ENCODE measurements around the gene ALDH1A2.
"Not testable (repeated sequence)": the region's sequence is repeated elsewhere in the genome, so short reads cannot be mapped to it uniquely, and the experiment has no call there.

The ALDH1A2 gene

DNA sequence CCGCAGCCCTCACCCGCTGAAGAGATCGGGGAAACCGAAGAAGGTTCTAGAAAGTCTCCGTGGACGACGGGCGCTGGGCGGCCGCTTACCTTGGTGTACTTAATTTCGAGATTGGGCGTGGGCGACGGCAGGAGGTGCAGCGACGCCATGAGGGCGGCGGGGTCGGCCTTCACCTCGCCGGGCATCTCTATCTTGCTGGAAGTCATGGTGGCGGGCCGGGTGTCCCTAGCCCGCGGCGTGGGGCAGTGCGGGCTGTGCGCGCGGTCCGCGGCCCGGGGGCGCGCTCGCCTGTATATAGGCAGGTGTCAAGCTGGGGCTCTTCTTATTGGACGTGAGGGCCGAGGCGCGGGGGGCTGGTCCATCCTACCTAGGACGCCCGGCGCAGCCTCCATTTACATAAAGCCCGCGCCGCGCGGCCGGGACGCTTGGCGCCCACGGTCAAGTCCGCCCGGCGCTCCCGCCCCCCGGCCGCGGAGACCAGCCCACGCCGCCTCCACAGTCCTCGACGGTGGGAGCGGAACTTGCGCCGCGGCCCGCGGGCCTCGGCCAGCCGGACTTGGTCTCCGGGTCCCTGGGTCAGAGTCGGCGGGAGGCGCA lies at the start of gene ALDH1A2:
ALDH1A2 (minus strand) TSS at position 267 of the 597 bp plus-strand sequence; CDS start at position 206, 61 bp downstream.
- H3K27me3 ChIP-seq (ENCODE audit: control insufficient read depth, insufficient read depth, low read length), result peaks cover 56% of the 10 kb centered on the region
- no peaks in the 10 kb centered on the region for H3K36me3 ChIP-seq (ENCODE audit: control insufficient read depth, insufficient read depth, low read length)
- H3K9me3 ChIP-seq (ENCODE audit: control insufficient read depth, low read length), result no peaks in the 10 kb centered on the region
- peaks cover 14% of the 10 kb centered on the region for H3K4me1 ChIP-seq (ENCODE audit: control insufficient read depth, insufficient read depth, low read length)
- H3K9ac ChIP-seq (ENCODE audit: low read length), result no peak within 1 kb of the TSS
- H3K4me3 ChIP-seq (ENCODE audit: low read length), result peak within 1 kb of the TSS; percentile 24

DNA sequence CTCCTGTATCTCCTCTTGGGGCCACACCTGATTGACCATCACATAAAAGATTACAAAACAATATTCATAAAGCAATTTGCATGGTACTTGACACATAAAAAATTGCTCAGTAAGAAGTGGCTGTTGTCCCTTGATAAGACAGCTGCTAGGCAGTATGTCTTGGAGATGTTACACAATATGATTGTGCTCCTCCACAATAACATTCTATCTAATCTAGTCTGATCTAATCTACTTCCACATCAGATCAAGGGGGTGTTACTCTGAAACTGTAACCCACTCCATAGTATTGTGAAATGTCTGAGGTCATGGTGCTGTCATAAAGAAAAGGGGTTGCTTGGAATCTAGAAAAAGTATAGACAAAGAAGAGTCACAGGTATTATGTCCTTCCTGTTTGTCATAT lies 49.3 kb upstream of the ALDH1A2 start:
- Histone ChIP-seq H3K36me3 (ENCODE audit: control insufficient read depth, insufficient read depth, low read length) (no peaks in the 10 kb centered on the region), H3K4me1 (ENCODE audit: control insufficient read depth, insufficient read depth, low read length) (no peaks in the 10 kb centered on the region), H3K9ac (ENCODE audit: low read length) (no peak overlapping the region)

DNA sequence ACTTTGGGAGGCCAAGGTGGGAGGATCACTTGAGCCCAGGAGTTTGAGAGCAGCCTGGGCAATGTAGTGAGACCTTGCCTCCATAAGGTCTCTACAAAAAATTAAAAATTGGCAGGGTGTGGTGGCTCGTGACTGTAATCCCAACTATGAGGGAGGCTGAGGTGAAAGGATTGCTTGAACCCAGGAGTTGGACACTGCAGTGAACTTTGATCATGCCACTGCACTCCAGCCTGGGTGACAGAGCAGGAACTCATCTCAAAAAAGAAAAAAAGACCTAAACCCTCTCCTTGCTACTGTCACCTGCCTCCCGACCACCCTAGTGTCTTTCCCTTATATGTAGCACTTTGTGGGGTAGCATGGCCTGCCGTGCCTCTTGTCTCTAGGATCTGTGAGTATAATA lies 48.9 kb upstream of the ALDH1A2 start:
- no peak overlapping the region for H3K9ac ChIP-seq (ENCODE audit: low read length)
- H3K27me3 ChIP-seq (ENCODE audit: control insufficient read depth, insufficient read depth, low read length), result peaks cover 4% of the 10 kb centered on the region
- no peaks in the 10 kb centered on the region for H3K9me3 ChIP-seq (ENCODE audit: control insufficient read depth, low read length)
- H3K4me1 ChIP-seq (ENCODE audit: control insufficient read depth, insufficient read depth, low read length), result no peaks in the 10 kb centered on the region
- H3K36me3 ChIP-seq (ENCODE audit: control insufficient read depth, insufficient read depth, low read length), result no peaks in the 10 kb centered on the region
- no peak overlapping the region for H3K4me3 ChIP-seq (ENCODE audit: low read length)

More for the DNA sequence above, 49.3 kb upstream of the ALDH1A2 start:
- H3K27me3 ChIP-seq (ENCODE audit: control insufficient read depth, insufficient read depth, low read length), result peaks cover under 1% of the 10 kb centered on the region
- H3K9me3 ChIP-seq (ENCODE audit: control insufficient read depth, low read length), result no peaks in the 10 kb centered on the region
- no peak overlapping the region for H3K4me3 ChIP-seq (ENCODE audit: low read length)

DNA sequence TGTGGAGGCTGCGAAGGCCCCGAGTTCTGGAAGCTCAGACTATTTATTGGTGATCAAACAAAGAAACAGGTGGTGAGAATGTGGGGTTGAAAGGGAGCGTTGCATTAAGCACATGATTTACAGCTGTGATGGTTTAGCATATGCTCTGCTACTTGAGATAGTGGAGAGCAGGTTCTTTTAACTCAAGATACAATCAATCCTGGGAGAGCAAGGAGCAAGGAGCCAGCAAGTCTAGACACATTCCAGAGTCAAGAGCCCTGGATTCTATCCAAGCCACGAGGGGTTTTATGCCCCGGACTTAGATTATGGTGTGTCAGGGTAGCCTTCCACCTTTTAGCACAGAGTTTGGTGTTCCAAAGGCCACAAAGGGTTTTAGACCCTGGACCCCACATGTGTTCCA lies 47.8 kb upstream of the ALDH1A2 start:
- H3K9ac ChIP-seq (ENCODE audit: low read length); H3K4me1 ChIP-seq (ENCODE audit: control insufficient read depth, insufficient read depth, low read length); H3K27me3 ChIP-seq (ENCODE audit: control insufficient read depth, insufficient read depth, low read length); H3K9me3 ChIP-seq (ENCODE audit: control insufficient read depth, low read length); H3K4me3 ChIP-seq (ENCODE audit: low read length); H3K36me3 ChIP-seq (ENCODE audit: control insufficient read depth, insufficient read depth, low read length): not testable (repeated sequence)

- Histone ChIP-seq H3K4me1 (ENCODE audit: control insufficient read depth, insufficient read depth, low read length) (no peaks in the 10 kb centered on the region), H3K27me3 (ENCODE audit: control insufficient read depth, insufficient read depth, low read length) (peaks cover 5% of the 10 kb centered on the region), H3K9ac (ENCODE audit: low read length) (no peak overlapping the region), H3K36me3 (ENCODE audit: control insufficient read depth, insufficient read depth, low read length) (no peaks in the 10 kb centered on the region), H3K4me3 (ENCODE audit: low read length) (no peak overlapping the region), H3K9me3 (ENCODE audit: control insufficient read depth, low read length) (no peaks in the 10 kb centered on the region)
These were observed 46.2 kb upstream of the ALDH1A2 start for GRCh38 chr15:58111718-58112104.

DNA sequence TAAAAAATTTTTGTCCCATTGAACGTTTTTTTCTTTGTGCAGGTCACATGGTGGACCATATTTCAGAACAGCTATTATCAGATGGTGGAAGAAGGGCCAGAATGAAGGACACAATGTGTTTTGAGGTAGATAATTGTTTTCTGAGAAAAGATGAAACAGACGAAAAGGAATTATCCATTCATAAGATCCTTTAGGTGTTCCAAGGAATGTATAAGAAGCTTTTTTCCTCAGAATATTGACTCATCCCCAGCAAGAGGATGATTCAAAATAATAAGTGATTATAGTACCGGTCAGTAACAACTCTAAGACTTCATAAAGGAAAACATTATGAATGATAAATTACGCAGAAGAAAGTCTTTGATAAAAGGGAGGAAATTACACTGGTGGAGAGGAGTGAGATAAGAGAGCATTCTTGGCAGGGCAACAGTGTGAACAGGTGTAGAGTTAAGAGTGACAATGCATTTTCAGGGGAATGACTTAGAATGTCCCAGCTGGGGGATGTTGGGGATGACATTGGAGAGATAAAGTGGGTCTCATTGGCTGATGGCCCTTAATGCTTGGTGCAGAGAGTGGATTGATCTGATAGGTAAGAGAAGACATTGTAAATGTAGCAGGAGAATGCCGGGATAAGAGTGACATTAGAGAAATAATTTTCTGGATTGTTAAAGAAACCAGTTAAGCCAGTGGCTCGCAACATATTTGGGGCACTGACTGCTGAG lies 45.6 kb upstream of the ALDH1A2 start:
- H3K4me1 ChIP-seq (ENCODE audit: control insufficient read depth, insufficient read depth, low read length), result no peaks in the 10 kb centered on the region
- H3K36me3 ChIP-seq (ENCODE audit: control insufficient read depth, insufficient read depth, low read length), result no peaks in the 10 kb centered on the region
- H3K4me3 ChIP-seq (ENCODE audit: low read length), result no peak overlapping the region
- H3K9me3 ChIP-seq (ENCODE audit: control insufficient read depth, low read length), result no peaks in the 10 kb centered on the region
- H3K9ac ChIP-seq (ENCODE audit: low read length), result no peak overlapping the region
- H3K27me3 ChIP-seq (ENCODE audit: control insufficient read depth, insufficient read depth, low read length), result peaks cover 5% of the 10 kb centered on the region

- Histone ChIP-seq H3K4me3 (ENCODE audit: low read length) (no peak overlapping the region), H3K36me3 (ENCODE audit: control insufficient read depth, insufficient read depth, low read length) (no peaks in the 10 kb centered on the region), H3K9ac (ENCODE audit: low read length) (no peak overlapping the region), H3K4me1 (ENCODE audit: control insufficient read depth, insufficient read depth, low read length) (no peaks in the 10 kb centered on the region), H3K27me3 (ENCODE audit: control insufficient read depth, insufficient read depth, low read length) (peaks cover 5% of the 10 kb centered on the region), H3K9me3 (ENCODE audit: control insufficient read depth, low read length) (no peaks in the 10 kb centered on the region)
These were observed 43.9 kb upstream of the ALDH1A2 start for GRCh38 chr15:58109419-58109818.

DNA sequence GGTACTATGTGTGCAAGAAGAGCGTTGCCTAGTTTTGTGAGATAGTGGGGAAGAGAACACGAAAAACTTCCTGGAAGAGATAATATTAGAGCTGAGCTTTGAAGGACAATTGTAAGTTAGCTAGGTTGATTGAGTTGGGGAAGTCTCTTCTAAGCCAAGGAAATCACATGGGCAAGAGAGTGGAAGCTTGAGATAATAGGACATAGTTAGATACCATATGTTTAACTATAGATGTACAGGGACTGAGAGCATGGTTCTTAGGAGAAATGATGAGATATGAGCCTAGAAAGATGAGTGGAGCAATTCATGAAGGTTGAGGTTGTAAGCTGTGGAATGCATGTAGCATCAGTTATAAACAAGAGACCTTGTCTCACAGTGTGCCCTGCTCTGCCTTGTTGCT lies 42.6 kb upstream of the ALDH1A2 start:
- H3K4me3 ChIP-seq (ENCODE audit: low read length), result no peak overlapping the region
- no peaks in the 10 kb centered on the region for H3K9me3 ChIP-seq (ENCODE audit: control insufficient read depth, low read length)
- peaks cover 5% of the 10 kb centered on the region for H3K27me3 ChIP-seq (ENCODE audit: control insufficient read depth, insufficient read depth, low read length)
- H3K36me3 ChIP-seq (ENCODE audit: control insufficient read depth, insufficient read depth, low read length), result no peaks in the 10 kb centered on the region
- H3K9ac ChIP-seq (ENCODE audit: low read length), result no peak overlapping the region
- no peaks in the 10 kb centered on the region for H3K4me1 ChIP-seq (ENCODE audit: control insufficient read depth, insufficient read depth, low read length)

GRCh38 chr15:58103482-58103881 lies 38.0 kb upstream of the ALDH1A2 start:
- Histone ChIP-seq H3K9ac (ENCODE audit: low read length) (no peak overlapping the region), H3K4me3 (ENCODE audit: low read length) (no peak overlapping the region), H3K4me1 (ENCODE audit: control insufficient read depth, insufficient read depth, low read length) (no peaks in the 10 kb centered on the region), H3K36me3 (ENCODE audit: control insufficient read depth, insufficient read depth, low read length) (no peaks in the 10 kb centered on the region), H3K9me3 (ENCODE audit: control insufficient read depth, low read length) (no peaks in the 10 kb centered on the region), H3K27me3 (ENCODE audit: control insufficient read depth, insufficient read depth, low read length) (no peaks in the 10 kb centered on the region)

GRCh38 chr15:58096529-58097084 lies 31.1 kb upstream of the ALDH1A2 start:
- Histone ChIP-seq H3K27me3 (ENCODE audit: control insufficient read depth, insufficient read depth, low read length) (no peaks in the 10 kb centered on the region), H3K36me3 (ENCODE audit: control insufficient read depth, insufficient read depth, low read length) (no peaks in the 10 kb centered on the region), H3K9ac (ENCODE audit: low read length) (no peak overlapping the region), H3K4me1 (ENCODE audit: control insufficient read depth, insufficient read depth, low read length) (no peaks in the 10 kb centered on the region), H3K4me3 (ENCODE audit: low read length) (no peak overlapping the region), H3K9me3 (ENCODE audit: control insufficient read depth, low read length) (no peaks in the 10 kb centered on the region)

DNA sequence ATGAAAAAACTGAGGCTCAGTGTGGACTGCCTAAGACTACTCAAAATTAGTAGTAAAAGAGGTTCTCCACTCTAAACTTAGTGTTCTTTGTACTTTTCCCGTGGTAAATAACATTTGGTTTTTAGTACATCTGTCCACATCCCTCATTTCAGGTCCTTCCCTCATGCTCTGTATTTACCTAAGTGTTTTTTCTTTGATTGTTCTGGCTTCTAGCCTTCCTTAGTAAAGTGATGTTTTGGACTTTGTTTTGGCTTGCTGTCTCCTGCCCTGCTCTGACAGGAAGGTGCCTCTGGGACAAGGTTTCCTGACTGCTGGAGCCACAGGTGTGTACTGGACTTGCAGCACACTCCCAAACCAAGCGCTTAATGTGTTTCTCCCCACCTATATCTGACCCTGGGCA lies 29.9 kb upstream of the ALDH1A2 start:
- no peaks in the 10 kb centered on the region for H3K36me3 ChIP-seq (ENCODE audit: control insufficient read depth, insufficient read depth, low read length)
- H3K9me3 ChIP-seq (ENCODE audit: control insufficient read depth, low read length), result no peaks in the 10 kb centered on the region
- no peak overlapping the region for H3K4me3 ChIP-seq (ENCODE audit: low read length)
- H3K27me3 ChIP-seq (ENCODE audit: control insufficient read depth, insufficient read depth, low read length), result no peaks in the 10 kb centered on the region
- no peaks in the 10 kb centered on the region for H3K4me1 ChIP-seq (ENCODE audit: control insufficient read depth, insufficient read depth, low read length)
- no peak overlapping the region for H3K9ac ChIP-seq (ENCODE audit: low read length)

DNA sequence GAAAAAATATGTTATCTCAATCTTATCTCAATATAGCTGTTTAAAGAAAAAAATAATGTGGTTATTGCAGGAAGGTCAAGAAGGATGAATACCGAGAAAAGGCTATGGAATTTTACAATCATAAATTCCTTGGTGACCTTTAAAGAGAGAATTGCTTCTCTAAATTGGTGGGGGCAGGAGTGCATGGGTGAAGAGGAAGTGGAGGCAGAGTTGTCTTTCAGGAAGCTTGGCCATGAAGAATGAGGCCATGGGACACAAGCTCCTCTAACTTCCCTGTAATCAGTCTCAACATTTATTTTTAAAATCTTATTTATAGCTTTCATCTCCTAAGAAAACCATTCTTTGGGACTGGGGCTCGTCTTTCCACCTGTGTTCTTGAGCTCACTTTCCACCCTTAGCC lies 22.4 kb upstream of the ALDH1A2 start:
- H3K27me3 ChIP-seq (ENCODE audit: control insufficient read depth, insufficient read depth, low read length), result no peaks in the 10 kb centered on the region
- no peaks in the 10 kb centered on the region for H3K4me1 ChIP-seq (ENCODE audit: control insufficient read depth, insufficient read depth, low read length)
- no peak overlapping the region for H3K9ac ChIP-seq (ENCODE audit: low read length)
- H3K9me3 ChIP-seq (ENCODE audit: control insufficient read depth, low read length), result no peaks in the 10 kb centered on the region
- no peaks in the 10 kb centered on the region for H3K36me3 ChIP-seq (ENCODE audit: control insufficient read depth, insufficient read depth, low read length)
- H3K4me3 ChIP-seq (ENCODE audit: low read length), result no peak overlapping the region

Measured in mucosa of stomach (tissue), 1 donor.